GM19099 (cell line): ENCODE measurements around the gene NR2C1.

Experiments
- POLR2A ChIP-seq: IDR thresholded peaks from 3 replicates; pipeline ENCODE4 v1.6.1; 2011; ENCODE audit warnings: low read depth; ENCODE audit not compliant: insufficient read length; ENCODE audit errors: extremely low read depth

NR2C1 gene

DNA sequence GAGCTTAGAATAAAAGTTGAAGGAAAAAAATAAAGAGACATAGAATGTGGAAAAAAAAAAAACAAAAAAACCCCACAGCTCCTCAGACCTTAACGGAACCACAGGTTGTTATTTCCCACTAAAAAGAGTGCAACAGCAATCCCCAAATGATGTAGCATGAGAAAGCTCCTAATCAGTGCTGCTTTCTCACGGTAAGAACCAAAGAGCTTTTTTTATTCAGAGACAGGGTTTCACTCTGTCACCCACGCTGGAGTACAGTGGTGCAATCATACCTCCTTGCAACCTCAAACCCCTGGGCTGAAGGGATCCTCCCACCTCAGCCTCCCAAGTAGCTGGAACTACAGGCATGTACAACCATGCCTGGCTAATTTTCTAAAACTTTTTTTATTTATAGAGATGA lies 83.2 kb downstream of the NR2C1 start:
- no peak for TF ChIP-seq POLR2A

GRCh38 chr12:94988471-94988870 lies 84.9 kb downstream of the NR2C1 start:
- no peak for TF ChIP-seq POLR2A

GRCh38 chr12:94987801-94988200 lies 85.6 kb downstream of the NR2C1 start:
- TF ChIP-seq POLR2A: no peak

- no peak for TF ChIP-seq POLR2A
Observed at GRCh38 chr12:94987076-94987669, 86.2 kb downstream of the NR2C1 start.

- no peak for TF ChIP-seq POLR2A
Observed at GRCh38 chr12:94983321-94983720, 90.1 kb downstream of the NR2C1 start.

GRCh38 chr12:94982456-94982855 lies 91.0 kb downstream of the NR2C1 start:
- TF ChIP-seq POLR2A: no peak

DNA sequence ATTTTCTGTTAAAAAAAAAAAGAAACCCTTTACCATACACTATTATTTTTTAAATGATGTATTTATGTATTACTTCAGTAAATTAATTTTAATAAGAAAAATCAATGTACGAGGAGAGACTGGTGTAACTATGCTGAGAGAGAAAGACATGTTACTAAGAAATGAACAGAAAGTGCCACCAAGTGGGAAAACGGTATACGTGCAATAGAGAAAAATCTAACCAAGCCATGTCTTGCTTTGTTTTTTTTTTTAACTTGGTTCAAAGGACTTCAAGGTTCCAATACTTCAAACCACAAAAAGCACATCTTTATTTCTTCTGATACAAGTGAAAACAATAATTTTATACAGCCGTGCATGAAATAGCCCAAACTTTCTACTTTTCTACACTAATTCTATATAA lies 92.8 kb downstream of the NR2C1 start:
- no peak for TF ChIP-seq POLR2A

GRCh38 chr12:94979941-94980340 lies 93.5 kb downstream of the NR2C1 start:
- TF ChIP-seq POLR2A: no peak

GRCh38 chr12:94977766-94978468 lies 95.5 kb downstream of the NR2C1 start:
- TF ChIP-seq POLR2A: no peak

DNA sequence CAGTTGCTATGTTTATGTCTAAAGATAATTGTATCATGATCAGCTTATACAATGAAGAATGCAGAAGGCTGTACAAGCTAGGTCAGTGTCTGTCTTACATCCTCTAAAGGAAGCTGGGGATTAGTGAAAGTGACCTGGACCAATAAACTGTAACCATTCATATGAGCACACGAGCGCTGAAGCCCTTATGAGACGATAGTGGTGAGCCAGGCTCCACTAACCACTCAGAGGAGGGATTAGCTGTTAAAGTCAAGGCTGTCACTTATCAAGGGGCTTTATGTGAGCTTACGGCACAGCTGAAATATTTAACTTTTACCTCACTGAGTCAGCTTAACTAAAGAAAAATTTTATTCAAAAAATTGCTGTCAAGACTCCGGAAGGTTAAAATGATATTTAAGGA lies 100.2 kb downstream of the NR2C1 start:
- no peak for TF ChIP-seq POLR2A

GRCh38 chr12:94972795-94973194 lies 100.6 kb downstream of the NR2C1 start:
- TF ChIP-seq POLR2A: no peak

- no peak for TF ChIP-seq POLR2A
Observed at GRCh38 chr12:94971923-94972322, 101.5 kb downstream of the NR2C1 start.

DNA sequence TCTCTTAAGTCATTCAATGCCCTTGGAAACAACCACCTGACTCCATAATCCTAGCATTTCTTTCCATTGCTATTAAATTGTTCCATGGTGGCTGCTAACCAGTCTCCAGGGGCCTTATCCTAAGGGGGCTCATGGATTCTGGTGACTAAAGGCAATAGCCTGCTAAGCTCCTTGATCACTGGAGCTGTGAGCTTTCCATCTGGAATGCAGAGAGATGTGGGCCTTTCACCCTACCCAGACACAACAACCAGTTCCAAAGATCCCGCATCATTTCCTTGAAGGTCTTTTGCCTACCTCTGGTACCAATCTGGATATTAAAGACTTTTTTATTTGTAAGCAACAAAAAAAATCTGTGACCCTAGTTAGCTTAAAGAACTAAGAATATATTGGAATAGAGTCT lies 102.9 kb downstream of the NR2C1 start:
- TF ChIP-seq POLR2A: no peak
